OCI-LY3 (cell line): ENCODE results near the gene MAPT.

ENCODE experiments used
- H2AFZ ChIP-seq: fragments of 200-600, 300-600 bp; shearing (Covaris generic); 2 replicates; pipeline ENCODE4 v1.6.0; 2014; ENCODE audit warnings: antibody characterized with exemption, low read depth, low read length
- H3K27ac ChIP-seq: fragments of 200-600, 300-600 bp; sonication (generic); 2 replicates; pipeline ENCODE4 v1.5.1; 2014; ENCODE audit warnings: mild to moderate bottlenecking, low read length, moderate library complexity, mixed read lengths
- H3K27me3 ChIP-seq: fragments of 200-600, 300-600 bp; sonication (generic); 2 replicates; pipeline ENCODE4 v1.6.1; 2014; ENCODE audit warnings: low read depth, low read length, mixed read lengths
- H3K36me3 ChIP-seq: fragments of 200-600, 300-600 bp; sonication (generic); replicated peaks from 2 replicates; pipeline ENCODE3; 2014; ENCODE audit warnings: low read depth, low read length, mixed read lengths
- H3K4me1 ChIP-seq: fragments of 300-600, 200-600 bp; sonication (generic); 2 replicates; pipeline ENCODE4 v1.6.1; 2014; ENCODE audit warnings: low read length, mixed read lengths
- H3K4me2 ChIP-seq: fragments of 200-600, 300-600 bp; sonication (generic); 2 replicates; pipeline ENCODE4 v1.6.1; 2014; ENCODE audit warnings: low read length, mixed read lengths
- H3K4me3 ChIP-seq: fragments of 300-600, 200-600 bp; sonication (generic); 2 replicates; pipeline ENCODE4 v1.5.1; 2014; ENCODE audit warnings: antibody characterized with exemption, mild to moderate bottlenecking, low read length, moderate library complexity
- H3K79me2 ChIP-seq: fragments of 300-600, 200-600 bp; shearing (Covaris generic); 2 replicates; pipeline ENCODE4 v1.6.1; 2014; ENCODE audit warnings: mild to moderate bottlenecking, low read length, mixed read lengths
- H3K9ac ChIP-seq: fragments of 300-600, 200-600 bp; shearing (Covaris generic); 2 replicates; pipeline ENCODE4 v1.6.0; 2014; ENCODE audit warnings: mild to moderate bottlenecking, low read length, moderate library complexity
- H3K9me3 ChIP-seq: fragments of 200-600, 300-600 bp; shearing (Covaris generic); 2 replicates; pipeline ENCODE4 v1.6.1; 2014; ENCODE audit warnings: low read length, mixed read lengths; ENCODE audit not compliant: insufficient read depth
- H4K20me1 ChIP-seq: fragments of 200-600, 300-600 bp; sonication (generic); 2 replicates; pipeline ENCODE4 v1.6.1; 2016; ENCODE audit warnings: low read length, mixed read lengths; ENCODE audit not compliant: insufficient read depth
- CTCF ChIP-seq: fragments of 200-600, 300-600 bp; sonication (generic); IDR thresholded peaks from 2 replicates; pipeline ENCODE4 v1.5.1; 2014; ENCODE audit warnings: antibody characterized with exemption, low read length, low read depth
- EZH2phosphoT487 ChIP-seq: fragments of 200-600 bp; shearing (Covaris generic); IDR thresholded peaks from 2 replicates; pipeline ENCODE4 v1.6.1; 2018; ENCODE audit warnings: antibody characterized with exemption, mixed run types, low read depth

MAPT gene

GRCh38 chr17:45851022-45851421, 43.3 kb upstream of the MAPT start:
- no peak for TF ChIP-seq EZH2phosphoT487
- no peak for TF ChIP-seq CTCF
- H3K4me3 ChIP-seq, result no peak overlapping the region
- H4K20me1 ChIP-seq, result no peaks in the 10 kb centered on the region
- H3K9me3 ChIP-seq, result no peaks in the 10 kb centered on the region
- no peak overlapping the region for H3K9ac ChIP-seq
- no peak overlapping the region for H2AFZ ChIP-seq
- no peak overlapping the region for H3K4me2 ChIP-seq
- H3K4me1 ChIP-seq, result no peaks in the 10 kb centered on the region; the same call in 1 of the 2 replicates
- no peaks in the 10 kb centered on the region for H3K27me3 ChIP-seq
- H3K27ac ChIP-seq, result no peak overlapping the region
- H3K79me2 ChIP-seq, result no peaks in the 10 kb centered on the region
- no peaks in the 10 kb centered on the region for H3K36me3 ChIP-seq

GRCh38 chr17:45851464-45851863, 42.9 kb upstream of the MAPT start:
- H3K4me2 ChIP-seq, result no peak overlapping the region
- H2AFZ ChIP-seq, result no peak overlapping the region
- no peak for TF ChIP-seq EZH2phosphoT487
- TF ChIP-seq CTCF, result no peak
- no peak overlapping the region for H3K9ac ChIP-seq
- no peaks in the 10 kb centered on the region; the same call in 1 of the 2 replicates for H3K4me1 ChIP-seq
- H4K20me1 ChIP-seq, result no peaks in the 10 kb centered on the region
- no peaks in the 10 kb centered on the region for H3K27me3 ChIP-seq
- no peaks in the 10 kb centered on the region for H3K79me2 ChIP-seq
- no peaks in the 10 kb centered on the region for H3K9me3 ChIP-seq
- H3K27ac ChIP-seq, result no peak overlapping the region
- H3K36me3 ChIP-seq, result no peaks in the 10 kb centered on the region
- no peak overlapping the region for H3K4me3 ChIP-seq

GRCh38 chr17:45851873-45852272, 42.5 kb upstream of the MAPT start:
- no peak overlapping the region for H3K27ac ChIP-seq
- H3K9me3 ChIP-seq, result no peaks in the 10 kb centered on the region
- no peak for TF ChIP-seq CTCF
- TF ChIP-seq EZH2phosphoT487, result no peak
- H3K4me1 ChIP-seq, result no peaks in the 10 kb centered on the region; the same call in 1 of the 2 replicates
- no peak overlapping the region for H3K9ac ChIP-seq
- H3K36me3 ChIP-seq, result no peaks in the 10 kb centered on the region
- peak overlapping the region; percentile 58; the same call in 1 of the 2 replicates for H2AFZ ChIP-seq
- H3K4me2 ChIP-seq, result peak overlapping the region; percentile 90; the same call in 1 of the 2 replicates
- no peaks in the 10 kb centered on the region for H3K79me2 ChIP-seq
- H3K27me3 ChIP-seq, result no peaks in the 10 kb centered on the region
- no peaks in the 10 kb centered on the region for H4K20me1 ChIP-seq
- H3K4me3 ChIP-seq, result no peak overlapping the region; the same call in 1 of the 2 replicates

- Histone ChIP-seq H3K4me1 (no peaks in the 10 kb centered on the region; the same call in 1 of the 2 replicates), H2AFZ (peak overlapping the region; percentile 58), H3K4me3 (peak overlapping the region; percentile 79), H3K9me3 (no peaks in the 10 kb centered on the region), H3K4me2 (peak overlapping the region; percentile 90), H3K27me3 (no peaks in the 10 kb centered on the region), H4K20me1 (no peaks in the 10 kb centered on the region), H3K79me2 (no peaks in the 10 kb centered on the region), H3K27ac (no peak overlapping the region), H3K9ac (peak overlapping the region; percentile 40; the same call in 1 of the 2 replicates), H3K36me3 (no peaks in the 10 kb centered on the region)
- TF ChIP-seq CTCF (peak; percentile 94), EZH2phosphoT487 (no peak)
These were observed 41.6 kb upstream of the MAPT start for GRCh38 chr17:45852535-45853297.
